Left kidney (tissue), 2 donors: Measurements from ENCODE around the gene PFKFB2. TPM values are rescaled to one million over a fixed set of nuclear protein-coding genes. Genes with fewer than 3 reads are reported as not detected.

Source experiments
- DNase-seq: peaks from one replicate; pipeline ENCODE4 v3.0.0-alpha.2; 2013
- polyA plus RNA-seq: library from polyadenylated mRNA; unstranded; fragments of 120-200 nt; gene quantifications from one replicate; pipeline ENCODE4 v1.2.1, GENCODE V29; 2013; ENCODE audit not compliant: insufficient read length

PFKFB2 gene
- polyA plus RNA-seq, 1 donor, result 27.3 TPM

- DNase-seq, result no peak
Observed at GRCh38 chr1:207021139-207021861, 31.8 kb upstream of the PFKFB2 start.

- DNase-seq, result no peak
Observed at GRCh38 chr1:207021876-207022596, 31.0 kb upstream of the PFKFB2 start.

GRCh38 chr1:207022996-207023679 is 29.9 kb upstream of the PFKFB2 start:
- DNase-seq, result no peak

DNA sequence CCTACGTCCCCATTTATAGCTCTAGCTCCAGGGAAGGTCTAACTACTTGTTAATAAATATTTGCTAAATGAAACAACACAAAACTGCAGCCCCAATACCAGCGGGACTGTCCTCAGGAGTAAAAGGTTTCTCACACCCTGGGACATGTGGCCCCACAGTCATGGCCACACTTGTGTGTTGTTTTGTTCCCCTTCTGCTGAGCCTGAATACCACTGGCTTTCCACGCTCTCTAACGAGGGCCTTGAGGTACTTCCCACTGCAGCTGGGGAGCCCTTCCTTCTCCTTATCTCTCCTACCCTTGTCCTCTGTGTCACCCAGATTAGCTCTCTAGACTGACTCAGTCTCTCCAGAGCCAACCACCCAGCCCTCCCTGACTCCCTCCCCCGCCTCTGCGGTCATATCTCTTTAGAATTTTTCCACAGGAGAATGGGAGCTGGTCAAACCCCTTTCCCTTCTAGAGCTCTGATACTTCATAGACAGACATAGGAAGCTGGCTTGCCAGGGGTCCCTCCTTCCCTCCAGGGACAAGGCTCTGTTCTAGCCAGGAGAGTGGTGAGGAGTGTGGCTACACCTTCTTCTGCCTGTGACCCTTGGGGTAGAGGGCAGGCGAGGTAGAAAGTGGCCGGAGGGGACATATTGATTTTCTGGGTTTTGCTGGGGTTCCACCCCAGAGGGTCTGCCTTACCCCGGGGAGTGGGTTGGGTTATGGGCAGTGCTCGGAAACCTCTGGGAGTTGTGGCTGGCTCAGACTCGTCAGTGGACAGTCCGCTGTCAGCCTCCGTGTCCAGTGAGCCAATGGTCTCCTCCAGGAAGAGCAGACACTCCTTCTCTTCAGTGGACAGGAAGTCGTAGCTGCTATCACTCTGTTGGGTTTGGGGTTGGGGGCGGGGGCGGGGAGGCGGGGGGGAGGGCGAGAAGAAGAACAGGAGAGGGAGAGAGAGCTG is 28.6 kb upstream of the PFKFB2 start:
- DNase-seq, result no peak

GRCh38 chr1:207025146-207025880 is 27.8 kb upstream of the PFKFB2 start:
- no peak for DNase-seq

- DNase-seq, result no peak
Observed at GRCh38 chr1:207026104-207026534, 27.0 kb upstream of the PFKFB2 start.

DNA sequence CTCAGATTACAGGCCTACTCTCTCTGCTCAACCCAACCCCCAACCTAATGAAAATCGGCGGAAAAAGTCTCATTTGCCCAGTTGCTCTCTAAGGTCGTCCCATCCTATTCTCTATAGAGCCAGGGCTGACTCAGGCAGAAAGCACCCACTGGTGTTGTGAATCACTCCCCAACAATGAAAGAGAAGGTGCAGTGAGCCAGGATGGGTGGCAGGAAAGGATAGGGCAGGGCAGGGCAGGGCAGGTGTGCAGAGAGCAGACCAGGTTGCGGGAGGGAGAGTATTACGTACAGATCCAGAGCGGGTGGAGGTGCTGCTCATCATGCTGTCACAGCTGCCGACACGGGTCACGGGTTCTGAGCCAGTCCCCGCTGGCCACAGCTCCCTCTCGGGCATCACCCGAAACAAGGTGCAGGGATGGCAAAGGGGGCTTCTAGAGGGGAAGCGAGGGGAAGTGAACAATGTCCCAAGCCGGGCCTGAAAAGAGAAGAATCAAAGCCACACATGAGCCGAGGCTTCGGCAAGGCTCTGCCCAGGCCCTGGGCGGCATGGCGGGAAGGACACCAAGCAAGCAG is 25.8 kb upstream of the PFKFB2 start:
- no peak for DNase-seq

- no peak for DNase-seq
Observed at GRCh38 chr1:207027921-207028320, 25.2 kb upstream of the PFKFB2 start.

DNA sequence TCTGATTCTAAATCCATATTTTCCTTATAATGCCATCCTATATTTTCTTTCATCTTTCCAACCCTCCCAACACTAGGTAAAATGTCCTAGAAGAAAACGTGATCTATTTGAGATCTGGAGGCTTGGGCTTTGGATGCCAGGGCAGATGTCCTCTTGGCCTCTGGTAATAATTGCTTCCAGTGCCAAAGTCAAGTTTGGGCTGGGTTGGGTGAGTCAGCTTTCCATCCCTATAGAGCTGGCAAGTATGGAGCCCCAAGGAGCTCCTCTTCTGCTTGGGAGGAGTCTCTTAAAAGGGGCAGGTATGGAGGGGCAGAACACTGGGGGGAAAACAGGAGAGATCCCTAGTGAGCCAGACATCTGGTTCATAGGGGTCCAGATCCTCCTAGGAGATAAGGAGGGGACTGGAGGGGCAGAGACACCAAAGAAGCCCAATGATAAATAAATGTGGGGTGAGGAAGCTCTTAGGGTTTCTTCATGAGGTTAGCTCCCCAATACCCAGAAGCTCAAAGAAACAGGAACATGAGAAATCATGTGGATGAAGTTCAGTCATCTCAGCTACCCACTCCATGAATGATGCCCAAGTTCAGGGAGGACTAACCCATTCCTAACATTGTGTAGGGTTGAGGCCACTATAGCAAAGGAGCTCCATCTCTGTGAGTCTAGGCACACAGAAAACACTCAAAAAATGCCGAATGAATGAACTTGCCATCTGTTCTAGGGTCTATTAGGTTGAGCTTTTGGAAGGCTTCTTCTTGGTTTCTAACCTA is 24.0 kb upstream of the PFKFB2 start:
- no peak for DNase-seq

DNA sequence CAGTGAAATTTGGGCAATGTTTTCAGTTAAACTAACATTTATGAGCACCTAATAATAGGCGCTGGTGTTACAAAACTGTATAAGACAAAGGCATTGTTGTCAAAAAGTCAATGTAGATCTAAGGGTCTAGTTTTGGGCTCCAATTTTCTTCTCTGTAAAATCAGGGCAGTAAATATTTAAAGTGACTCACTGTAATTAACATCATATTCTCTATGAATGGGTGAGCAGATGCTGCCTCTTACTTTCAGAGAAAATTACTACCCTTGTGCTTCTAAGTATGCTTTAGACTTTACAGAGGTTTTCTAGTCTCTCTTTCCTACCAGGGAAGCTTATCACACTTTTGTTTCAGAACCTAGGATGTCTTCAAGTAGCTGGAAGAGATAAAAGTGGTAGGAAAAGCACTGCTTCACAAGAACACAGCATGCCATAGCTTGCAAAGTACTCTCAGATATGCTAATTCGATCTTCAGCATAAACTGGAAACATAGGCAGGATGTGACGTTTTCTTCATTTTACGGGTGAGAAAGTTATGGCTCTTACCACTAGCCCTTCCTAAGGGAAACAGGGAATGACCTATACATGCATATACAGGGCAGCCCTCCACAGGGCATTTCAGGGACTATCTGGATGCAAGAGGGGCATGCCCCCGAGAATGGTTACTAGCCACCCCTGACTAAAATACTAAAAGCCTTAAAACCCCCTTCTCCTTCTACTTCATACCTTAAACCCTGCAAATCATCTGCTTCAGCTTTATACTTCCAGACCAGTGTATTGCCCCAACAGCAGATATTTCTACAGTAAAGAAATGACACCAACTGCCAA is 23.2 kb upstream of the PFKFB2 start:
- no peak for DNase-seq

GRCh38 chr1:207030522-207031009 is 22.5 kb upstream of the PFKFB2 start:
- DNase-seq, result no peak

- no peak for DNase-seq
Observed at GRCh38 chr1:207031016-207031415, 22.1 kb upstream of the PFKFB2 start.

- no peak for DNase-seq
Observed at GRCh38 chr1:207031632-207032264, 21.3 kb upstream of the PFKFB2 start.

DNA sequence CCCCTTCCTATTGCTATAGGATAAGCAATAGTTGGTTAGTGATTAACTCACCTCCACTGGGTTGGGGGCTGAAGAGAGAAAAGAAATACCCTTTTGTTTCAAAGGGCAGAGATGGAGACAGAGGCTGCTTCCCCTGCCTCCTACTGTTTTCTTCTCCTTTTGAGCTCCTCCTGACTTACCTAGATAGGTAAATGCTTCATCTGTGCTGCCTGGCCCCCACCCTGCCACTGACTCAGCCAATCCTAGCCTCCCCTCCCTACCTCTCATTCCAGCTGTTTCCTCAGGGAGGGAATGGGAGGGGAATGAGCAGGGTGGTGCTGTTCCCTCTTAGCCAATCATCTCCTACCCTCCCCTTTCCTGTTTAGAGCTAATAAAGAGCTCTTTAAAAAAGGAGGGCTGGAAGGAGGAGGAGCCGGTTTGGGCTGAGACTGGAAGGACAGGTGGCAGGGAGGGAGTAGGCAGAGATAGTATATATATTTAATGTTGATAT is 20.5 kb upstream of the PFKFB2 start, which contains the start of gene C1orf116:
Gene C1orf116, minus strand, starts transcription at position 229 of the 490 bp plus-strand sequence. CDS start 5,158 bp downstream, outside the sequence.
- DNase-seq, result peak; percentile 60

DNA sequence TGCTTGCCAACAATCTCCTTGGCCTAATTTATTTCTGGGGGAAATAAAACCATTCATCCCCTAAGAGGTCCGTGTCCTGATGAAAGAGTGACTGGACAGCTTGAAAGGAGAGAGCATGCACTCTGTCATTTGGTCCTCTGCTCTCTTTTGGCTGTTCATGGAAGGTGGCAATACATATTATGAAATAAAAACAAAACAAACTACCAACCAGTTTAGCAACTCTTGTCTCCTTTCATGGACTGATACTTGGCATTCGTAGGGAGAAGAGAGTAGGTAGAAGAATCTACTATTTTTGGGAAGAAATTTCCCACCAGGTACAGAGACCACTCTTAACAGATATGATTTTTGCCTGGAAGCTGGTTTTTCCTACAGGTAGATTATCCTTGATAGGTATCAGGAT is 19.8 kb upstream of the PFKFB2 start:
- no peak for DNase-seq

- no peak for DNase-seq
Observed at GRCh38 chr1:207034208-207034607, 18.9 kb upstream of the PFKFB2 start.

DNA sequence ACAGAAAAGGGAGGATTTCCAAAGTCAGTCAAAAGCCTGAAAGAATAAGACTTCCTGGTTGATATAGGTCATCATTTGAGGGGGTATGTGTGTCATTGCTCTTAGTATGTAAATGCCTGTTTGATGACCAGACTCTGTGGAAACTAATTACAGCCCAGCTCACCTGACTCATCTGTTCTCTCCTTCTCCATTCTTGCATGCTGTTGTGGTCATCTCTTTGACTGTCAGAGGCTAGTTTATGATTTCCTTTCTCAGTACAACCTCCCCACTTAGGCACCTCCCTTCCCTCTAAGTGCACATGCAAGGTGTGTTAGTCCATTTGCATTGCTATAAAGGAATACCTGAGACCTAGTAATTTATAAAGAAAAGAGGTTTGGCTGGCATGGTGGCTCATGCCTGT is 18.1 kb upstream of the PFKFB2 start:
- DNase-seq, result no peak
